Thyroid gland (tissue), 4 donors: Measurements from ENCODE around the gene FAM120A. TPM values are rescaled to one million over a fixed set of nuclear protein-coding genes. Genes with fewer than 3 reads are reported as not detected.

Experiments
- DNase-seq, 2 donors: peaks; one replicate each; pipeline ENCODE4 v3.0.0-alpha.2; 2019
- H3K27ac ChIP-seq, 3 donors: fragments of 200-600 bp; sonication (generic); 1 replicate in 2 of 3; 2 replicates in 1 of 3; pipeline ENCODE4 v1.5.1; 2016 to 2019; ENCODE audit warnings: mild to moderate bottlenecking in 1 of 3, moderate library complexity in 1 of 3
- H3K27me3 ChIP-seq: fragments of 200-600 bp; sonication (generic); one replicate; pipeline ENCODE4 v1.5.1; 2019
- H3K36me3 ChIP-seq, 2 donors: fragments of 200-600 bp; sonication (generic); one replicate each; pipeline ENCODE4 v1.5.1; 2016 to 2019
- H3K4me1 ChIP-seq, 2 donors: fragments of 200-600 bp; sonication (generic); one replicate each; pipeline ENCODE4 v1.5.1; 2017 to 2019
- H3K4me3 ChIP-seq, 3 donors: fragments of 200-600 bp; sonication (generic); replicated peaks in 1 of 3; 1 replicate in 2 of 3; 2 replicates in 1 of 3; pipeline ENCODE4 v1.5.1; 2016; ENCODE audit warnings: mild to moderate bottlenecking in 1 of 3
- H3K9me3 ChIP-seq: fragments of 200-600 bp; sonication (generic); one replicate; pipeline ENCODE4 v1.5.1; 2017
- CTCF ChIP-seq, 6 experiments: fragments of 200-600 bp in 3 of 6; fragments of 450-650 bp in 3 of 6; sonication (generic) in 3 of 6; IDR thresholded peaks; one replicate each; pipeline ENCODE4 v1.5.1; 2016 to 2019; ENCODE audit warnings: antibody characterized with exemption in 6 of 6, mild to moderate bottlenecking in 2 of 6, inconsistent platforms in 1 of 6, moderate library complexity in 1 of 6
- POLR2A ChIP-seq, 2 donors: fragments of 450-650 bp; IDR thresholded peaks; one replicate each; pipeline ENCODE4 v1.6.1; 2017; ENCODE audit warnings: antibody characterized with exemption in 2 of 2, mild to moderate bottlenecking in 2 of 2, moderate library complexity in 1 of 2
- WGBS, 2 donors: methylation state at CpG; one replicate each; pipeline ENCODE4 v1.1.5; 2017; 5-methylcytosine and 5-hydroxymethylcytosine counted together
- intact Hi-C: fragments of 100-400 bp; cut with DNase I; formaldehyde crosslinking; loops from one replicate; pipeline ENCODE4 v1.15.1; 2023
- total RNA-seq, 4 donors: library from RNA; depleted of rRNA; stranded (reverse); fragments of >200 nt; gene quantifications; one replicate each; pipeline ENCODE4 v1.2.3, GENCODE V29; 2016

Gene FAM120A
- total RNA-seq, 4 donors from 2014 or later = 78.1 to 118 (median 111) TPM

GRCh38 chr9:93525476-93525875 is 74.0 kb downstream of the FAM120A start:
- WGBS, 2 donors = 97 to 100% methylated on average over 5 of the region's 5 CpGs
- Histone ChIP-seq H3K27me3 (no peaks in the 10 kb centered on the region), H3K27ac (no peak overlapping the region), H3K9me3 (no peaks in the 10 kb centered on the region), H3K4me3 (no peak overlapping the region), H3K36me3 (peaks cover 17 to 26% of the 10 kb centered on the region in 2 donors), H3K4me1 (peaks cover 0 to 8% of the 10 kb centered on the region in 2 donors)
- intact Hi-C loops = no loop called here
- TF ChIP-seq POLR2A (IDR thresholded peaks at IDR 0.05) = no peak
- TF ChIP-seq CTCF (IDR thresholded peaks at IDR 0.05) = no peak
- DNase-seq = no peak

GRCh38 chr9:93531374-93531773 is 79.9 kb downstream of the FAM120A start:
- H3K36me3 ChIP-seq = peaks cover 18 to 39% of the 10 kb centered on the region in 2 donors
- 51 to 57% methylated on average over 3 of the region's 3 CpGs for WGBS, 2 donors

GRCh38 chr9:93532141-93532540 is 80.7 kb downstream of the FAM120A start:
- no peak overlapping the region for H3K4me3 ChIP-seq
- H3K27me3 ChIP-seq = no peaks in the 10 kb centered on the region
- no peak for DNase-seq
- H3K4me1 ChIP-seq = no peaks in the 10 kb centered on the region
- H3K36me3 ChIP-seq = peaks cover 22 to 37% of the 10 kb centered on the region in 2 donors
- no peak for TF ChIP-seq CTCF (IDR thresholded peaks at IDR 0.05)
- no peak for TF ChIP-seq POLR2A (IDR thresholded peaks at IDR 0.05)
- H3K27ac ChIP-seq = no peak overlapping the region
- WGBS, 2 donors = 77 to 81% methylated on average over 8 of the region's 8 CpGs
- intact Hi-C loops = no loop called here
- no peaks in the 10 kb centered on the region for H3K9me3 ChIP-seq

More at GRCh38 chr9:93531374-93531773, 79.9 kb downstream of the FAM120A start:
- Histone ChIP-seq H3K27ac (no peak overlapping the region), H3K9me3 (no peaks in the 10 kb centered on the region), H3K4me3 (no peak overlapping the region), H3K4me1 (no peaks in the 10 kb centered on the region), H3K27me3 (no peaks in the 10 kb centered on the region)
- DNase-seq = peak; percentile 15 to 23
- intact Hi-C loops = no loop called here
- TF ChIP-seq POLR2A (IDR thresholded peaks at IDR 0.05) = no peak
- peak in 2 of 6 experiments; percentile 19 to 21 for TF ChIP-seq CTCF (IDR thresholded peaks at IDR 0.05)

- no peak for DNase-seq
- Histone ChIP-seq H3K27me3 (no peaks in the 10 kb centered on the region), H3K36me3 (peaks cover 25 to 27% of the 10 kb centered on the region in 2 donors), H3K27ac (no peak overlapping the region), H3K4me3 (no peak overlapping the region), H3K4me1 (no peaks in the 10 kb centered on the region), H3K9me3 (no peaks in the 10 kb centered on the region)
- no peak for TF ChIP-seq CTCF (IDR thresholded peaks at IDR 0.05)
- TF ChIP-seq POLR2A (IDR thresholded peaks at IDR 0.05) = no peak
- intact Hi-C loops = no loop called here
- 90 to 93% methylated on average over 8 of the region's 8 CpGs for WGBS, 2 donors
These were observed 82.4 kb downstream of the FAM120A start for GRCh38 chr9:93533863-93534262.

- Histone ChIP-seq H3K36me3 (peaks cover 10 to 18% of the 10 kb centered on the region in 2 donors), H3K9me3 (no peaks in the 10 kb centered on the region)
These were observed 84.7 kb downstream of the FAM120A start for GRCh38 chr9:93536167-93536566.

More at GRCh38 chr9:93536167-93536566, 84.7 kb downstream of the FAM120A start:
- Histone ChIP-seq H3K27me3 (no peaks in the 10 kb centered on the region), H3K27ac (no peak overlapping the region), H3K4me3 (no peak overlapping the region), H3K4me1 (no peaks in the 10 kb centered on the region)
- no peak for DNase-seq
- TF ChIP-seq POLR2A (IDR thresholded peaks at IDR 0.05) = no peak
- TF ChIP-seq CTCF (IDR thresholded peaks at IDR 0.05) = no peak
- WGBS, 2 donors = 93 to 97% methylated on average over 4 of the region's 4 CpGs
- intact Hi-C loops = no loop called here
